AG20443 (cell line): ENCODE results near the gene GET3.
A peak's percentile ranks its signal among the peaks of the same experiment; 100 is the strongest.
"Not testable (repeated sequence)": the region's sequence is repeated elsewhere in the genome, so short reads cannot be mapped to it uniquely, and the experiment has no call there.

Experiments
- DNase-seq: peaks from one replicate; pipeline ENCODE4 v3.0.0; 2012; ENCODE audit warnings: low spot score, mixed read lengths

GET3 gene

DNA sequence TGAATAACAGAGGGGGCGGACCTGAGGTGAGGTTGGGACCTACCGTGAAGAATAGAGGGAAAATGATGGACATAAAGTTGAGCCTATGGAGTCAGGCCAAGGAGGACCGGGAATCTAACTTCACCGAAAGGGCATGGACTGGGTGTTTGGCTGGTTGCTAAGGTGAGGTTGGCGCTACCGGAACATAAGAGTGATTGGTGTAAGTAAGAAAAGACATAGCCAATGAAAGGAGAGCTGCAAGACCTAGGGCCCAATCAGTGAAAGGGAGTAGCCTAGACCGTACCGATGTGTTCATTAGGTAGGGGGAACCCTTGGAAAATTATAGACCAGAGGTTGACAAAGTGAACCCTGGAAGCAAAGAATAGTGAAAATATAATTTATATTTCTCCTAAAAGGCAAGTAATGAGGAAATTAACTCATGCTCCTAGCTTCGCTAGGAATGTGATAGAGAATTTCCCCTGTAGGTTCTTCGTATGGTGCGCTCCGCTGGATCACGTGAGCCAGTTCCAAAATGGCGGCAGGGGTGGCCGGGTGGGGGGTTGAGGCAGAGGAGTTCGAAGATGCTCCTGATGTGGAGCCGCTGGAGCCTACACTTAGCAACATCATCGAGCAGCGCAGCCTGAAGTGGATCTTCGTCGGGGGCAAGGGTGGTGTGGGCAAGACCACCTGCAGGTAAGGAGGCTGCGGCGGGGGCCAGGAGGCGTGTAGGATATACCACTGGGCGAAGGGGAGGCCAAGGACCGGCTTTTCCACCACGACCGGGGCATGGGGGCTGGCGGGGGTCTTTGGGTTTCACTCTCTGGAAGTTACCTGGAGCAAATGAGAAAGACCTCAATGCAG, at the start of gene GET3:
TSS of gene GET3 (plus strand) at position 503 of the 840 bp plus-strand sequence. CDS start at position 512, 9 bp downstream.
- peak; percentile 93 for DNase-seq

GRCh38 chr19:12689012-12689411, 48.3 kb upstream of the GET3 start:
- no peak for DNase-seq

- no peak for DNase-seq
These were observed 47.6 kb upstream of the GET3 start for GRCh38 chr19:12689581-12690216.

DNA sequence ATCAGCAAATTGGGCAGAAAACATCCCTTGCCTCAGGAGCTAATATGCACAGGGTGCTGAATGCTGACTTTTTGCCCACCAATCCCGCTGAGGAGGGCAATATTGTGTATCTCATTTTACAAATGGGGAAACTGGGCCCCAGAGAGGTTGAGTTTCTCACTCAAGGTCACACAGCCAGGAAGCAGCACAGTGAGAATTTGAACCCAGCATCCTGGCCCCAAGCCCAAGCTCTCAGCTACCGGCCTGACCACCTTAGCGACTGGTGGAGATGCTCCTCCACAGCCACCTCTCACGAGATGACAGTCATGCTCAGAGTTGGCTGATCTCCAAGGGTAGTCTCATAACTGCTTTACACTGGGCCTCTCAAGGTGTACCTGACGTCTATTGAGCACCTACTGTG, 44.3 kb upstream of the GET3 start:
- no peak for DNase-seq

- no peak for DNase-seq
These were observed 42.7 kb upstream of the GET3 start for GRCh38 chr19:12694641-12695040.

GRCh38 chr19:12695096-12695495, 42.2 kb upstream of the GET3 start:
- DNase-seq = no peak

- no peak for DNase-seq
These were observed 41.8 kb upstream of the GET3 start for GRCh38 chr19:12695514-12695913.

DNA sequence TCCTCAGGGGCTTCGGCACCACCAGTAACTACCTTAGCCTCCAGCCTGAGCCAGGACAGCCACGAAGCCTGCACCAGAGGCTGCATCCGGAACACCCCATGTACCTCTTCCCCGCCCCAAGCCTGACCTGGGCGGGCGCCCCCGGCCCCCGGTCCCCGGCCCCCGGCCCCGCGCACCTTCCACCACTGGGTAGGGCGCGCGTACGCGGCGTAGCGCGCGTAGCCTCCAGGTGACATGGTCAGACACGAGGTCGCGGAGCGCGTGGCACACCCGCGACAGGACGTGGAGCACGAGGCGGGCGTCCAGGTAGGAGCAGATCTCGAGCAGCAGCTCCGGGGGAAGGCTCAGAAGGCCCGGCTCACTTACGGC, 41.3 kb upstream of the GET3 start:
- no peak for DNase-seq

DNA sequence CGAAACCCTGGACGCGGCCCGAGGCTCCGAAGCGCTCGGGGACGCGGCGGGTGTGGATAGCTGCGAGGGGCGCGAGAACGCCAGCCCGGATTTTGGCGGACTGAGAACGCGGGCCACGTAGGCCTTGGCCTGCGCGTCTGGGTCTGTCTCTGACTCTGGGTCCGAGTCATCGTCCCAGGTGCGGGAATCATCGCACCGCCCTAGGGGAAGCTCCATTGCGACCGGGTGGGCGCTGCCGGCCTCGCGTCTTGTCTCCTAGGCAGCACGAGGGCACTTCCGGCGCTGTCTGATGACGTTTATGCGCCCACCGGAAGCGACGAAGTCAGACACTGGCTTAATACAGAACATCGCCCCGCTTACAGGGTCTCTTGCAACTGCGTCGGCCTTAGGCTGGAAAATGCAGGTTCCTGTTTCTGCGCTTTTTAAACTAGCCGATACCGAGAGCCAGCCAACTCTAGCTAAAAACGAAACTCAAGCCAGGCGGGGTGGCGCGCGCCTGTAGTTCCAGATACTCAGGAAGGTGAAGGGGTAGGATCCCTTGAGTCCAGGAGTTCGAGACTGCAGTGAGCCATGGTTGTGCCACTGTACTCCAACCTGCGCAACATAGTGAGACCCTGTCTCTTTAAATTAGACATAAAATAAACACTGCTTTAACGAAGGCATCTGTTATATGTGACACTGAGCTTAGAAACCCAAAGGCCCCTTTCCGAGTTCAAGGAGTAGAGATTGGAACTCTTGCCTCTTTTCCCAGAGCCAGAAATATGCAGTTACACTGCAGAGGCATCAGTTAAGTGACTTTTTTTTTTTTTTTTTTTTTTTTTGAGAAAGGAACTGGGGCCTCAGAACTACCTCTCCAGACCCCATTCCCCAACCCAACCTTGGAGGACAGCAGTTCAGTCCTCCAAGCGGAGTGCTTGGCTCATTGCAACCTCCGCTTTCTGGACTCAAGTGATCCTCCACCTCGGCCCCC, 40.6 kb upstream of the GET3 start, which contains the start of gene FBXW9:
TSS of gene FBXW9 (minus strand) at position 266 of the 970 bp plus-strand sequence. CDS start at position 216, 50 bp downstream.
- DNase-seq = peak; percentile 97

- DNase-seq = not testable (repeated sequence)
These were observed 39.9 kb upstream of the GET3 start for GRCh38 chr19:12697425-12697824.

DNA sequence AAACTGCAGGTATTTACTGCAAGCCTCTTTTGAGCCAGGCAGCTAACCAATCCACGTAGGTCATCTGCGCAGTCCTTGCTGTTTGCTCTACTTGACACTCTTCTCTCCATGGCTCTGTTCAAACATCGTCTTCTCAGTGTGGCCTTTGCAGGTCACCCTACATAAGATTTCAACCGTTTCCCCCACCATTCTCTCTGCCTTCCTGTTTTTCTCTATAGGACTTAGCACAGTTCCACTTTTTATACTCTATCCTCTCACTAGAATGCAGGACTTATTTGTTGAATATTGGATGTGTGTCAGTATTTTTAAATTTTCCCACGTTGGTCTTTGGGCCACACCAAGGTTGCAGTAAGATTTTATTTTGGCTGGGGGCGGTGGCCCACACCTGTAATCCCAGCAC, 39.2 kb upstream of the GET3 start:
- no peak for DNase-seq

DNA sequence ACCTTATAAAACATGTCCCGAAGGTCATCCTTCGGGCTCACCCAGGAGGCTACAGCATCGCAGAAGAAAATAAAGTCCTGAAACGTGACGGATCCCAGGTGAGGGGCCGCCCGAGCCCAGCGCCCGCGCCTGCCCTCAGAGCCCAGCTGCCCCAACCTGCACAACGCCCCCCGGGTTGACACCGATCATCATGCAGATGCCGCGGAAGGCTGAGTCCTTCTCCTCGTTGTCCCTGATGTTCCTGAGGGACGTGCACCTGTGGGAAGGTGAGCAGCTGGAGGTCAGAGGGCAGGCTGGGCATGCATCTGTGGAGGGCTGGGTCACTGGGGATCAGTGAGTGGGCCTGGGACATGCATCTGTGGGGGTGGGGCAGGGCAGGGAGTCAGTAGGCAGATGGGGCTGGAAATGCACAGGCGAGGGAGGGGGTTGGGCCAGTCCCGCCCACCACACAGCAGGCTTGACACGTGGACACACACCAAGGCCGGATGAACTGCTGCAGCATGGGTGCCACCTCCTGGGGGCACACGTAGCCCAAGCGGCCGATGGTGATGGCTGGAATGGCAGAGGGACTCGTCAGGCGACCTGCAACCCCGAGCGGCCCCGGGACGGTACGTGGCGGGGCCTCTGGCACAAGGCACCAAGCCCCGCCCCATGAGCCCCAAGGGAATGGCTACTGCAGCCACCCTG, 35.6 kb upstream of the GET3 start:
- DNase-seq = no peak

- DNase-seq = peak; percentile 58
These were observed 34.3 kb upstream of the GET3 start for GRCh38 chr19:12703046-12703445.

- DNase-seq = no peak
These were observed 32.1 kb upstream of the GET3 start for GRCh38 chr19:12705169-12705568.

- DNase-seq = no peak
These were observed 31.5 kb upstream of the GET3 start for GRCh38 chr19:12705654-12706331.

DNA sequence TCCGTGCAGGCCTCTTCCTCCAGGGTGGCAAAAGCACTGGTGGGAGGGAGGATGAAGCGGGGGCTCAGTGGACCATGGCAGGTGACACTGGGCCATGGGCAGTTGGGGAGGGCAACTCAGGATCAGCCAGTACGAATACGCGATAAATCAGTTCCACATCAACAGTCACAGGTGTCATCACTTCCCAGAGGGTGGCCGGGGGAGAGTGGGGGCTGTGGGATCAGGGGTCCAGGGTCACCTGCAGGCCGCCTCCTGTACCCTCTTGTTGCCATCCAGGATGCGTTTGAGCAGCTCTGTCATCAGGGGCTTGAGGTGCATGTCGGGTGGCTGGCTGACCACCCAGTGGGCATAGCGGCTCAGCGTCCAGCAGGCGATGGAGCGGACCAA, 31.0 kb upstream of the GET3 start:
- no peak for DNase-seq

- no peak for DNase-seq
These were observed 28.7 kb upstream of the GET3 start for GRCh38 chr19:12708641-12709040.

- DNase-seq = no peak
These were observed 26.1 kb upstream of the GET3 start for GRCh38 chr19:12711187-12711586.

GRCh38 chr19:12712077-12712476, 25.2 kb upstream of the GET3 start:
- not testable (repeated sequence) for DNase-seq

- not testable (repeated sequence) for DNase-seq
These were observed 24.0 kb upstream of the GET3 start for GRCh38 chr19:12713304-12713703.

- no peak for DNase-seq
These were observed 22.2 kb upstream of the GET3 start for GRCh38 chr19:12715102-12715501.
